Measurements from ENCODE around the gene C1orf56. TPM values are rescaled to one million over a fixed set of nuclear protein-coding genes. Genes with fewer than 3 reads are reported as not detected.
A peak's percentile ranks its signal among the peaks of the same experiment; 100 is the strongest.

Gene C1orf56
- total and polyA plus RNA-seq, 10 donors = 1.4 to 5.5 (median 2.8) TPM

DNA sequence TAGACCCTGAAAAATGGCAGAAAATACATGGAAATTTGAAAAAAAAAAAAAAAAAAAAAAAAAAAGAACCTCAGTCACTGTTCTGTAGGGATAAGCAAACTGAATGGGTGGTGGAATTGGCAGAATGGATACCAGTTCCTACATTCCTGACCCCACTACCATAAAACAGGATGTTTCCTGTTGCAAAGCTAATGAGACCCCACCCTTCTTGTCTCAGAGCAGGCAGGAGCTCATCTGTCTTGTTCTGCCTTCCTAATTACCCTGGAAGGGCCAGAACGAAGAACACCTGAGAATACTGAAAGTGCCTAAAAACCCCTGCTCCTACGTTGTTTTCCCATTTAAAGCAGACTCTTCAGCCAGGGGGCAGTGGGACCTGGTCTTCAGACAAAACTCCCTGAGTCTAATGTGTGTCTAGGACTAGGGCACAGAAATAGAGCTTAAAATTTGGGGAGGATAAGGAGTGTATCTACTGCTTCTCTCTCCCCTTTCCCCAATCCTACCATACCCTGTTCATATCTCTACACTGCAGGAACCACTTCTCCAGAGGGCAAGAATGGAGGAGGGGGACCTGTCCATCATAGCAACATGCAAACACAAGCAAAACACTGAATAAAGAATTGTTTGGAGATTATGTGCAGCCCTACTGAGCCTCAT, 3.9 kb downstream of the C1orf56 start:
- 77 to 86% (median 83%) methylated on average over 2 of the region's 2 CpGs for whole genome bisulfite sequencing, 5 donors
- no peaks in the 10 kb centered on the region for H3K9me3 ChIP-seq
- no peak for DNase-seq
- H3K27me3 ChIP-seq (replicated peaks in 1 of 7) = no peaks in the 10 kb centered on the region
- H3K4me1 ChIP-seq = peaks cover 23 to 96% (median 58%) of the 10 kb centered on the region in 6 donors
- intact Hi-C loops (cut with DNase I; ENCODE audit: low total_unique reads) = no loop called here
- TF ChIP-seq POLR2A (IDR thresholded peaks at IDR 0.05) (no peak), POLR2AphosphoS5 (IDR thresholded peaks at IDR 0.05) (peak in 1 of 3 donors; percentile 62)
- TF ChIP-seq, protein P1, sequence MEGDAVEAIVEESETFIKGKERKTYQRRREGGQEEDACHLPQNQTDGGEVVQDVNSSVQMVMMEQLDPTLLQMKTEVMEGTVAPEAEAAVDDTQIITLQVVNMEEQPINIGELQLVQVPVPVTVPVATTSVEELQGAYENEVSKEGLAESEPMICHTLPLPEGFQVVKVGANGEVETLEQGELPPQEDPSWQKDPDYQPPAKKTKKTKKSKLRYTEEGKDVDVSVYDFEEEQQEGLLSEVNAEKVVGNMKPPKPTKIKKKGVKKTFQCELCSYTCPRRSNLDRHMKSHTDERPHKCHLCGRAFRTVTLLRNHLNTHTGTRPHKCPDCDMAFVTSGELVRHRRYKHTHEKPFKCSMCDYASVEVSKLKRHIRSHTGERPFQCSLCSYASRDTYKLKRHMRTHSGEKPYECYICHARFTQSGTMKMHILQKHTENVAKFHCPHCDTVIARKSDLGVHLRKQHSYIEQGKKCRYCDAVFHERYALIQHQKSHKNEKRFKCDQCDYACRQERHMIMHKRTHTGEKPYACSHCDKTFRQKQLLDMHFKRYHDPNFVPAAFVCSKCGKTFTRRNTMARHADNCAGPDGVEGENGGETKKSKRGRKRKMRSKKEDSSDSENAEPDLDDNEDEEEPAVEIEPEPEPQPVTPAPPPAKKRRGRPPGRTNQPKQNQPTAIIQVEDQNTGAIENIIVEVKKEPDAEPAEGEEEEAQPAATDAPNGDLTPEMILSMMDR (IDR thresholded peaks at IDR 0.05 in 8 of 11, conservative IDR thresholded peaks at IDR 0.05 in 3 of 11) = no peak
- peak overlapping the region in 3 of 8 donors; percentile 30 to 99 (median 30) for H3K27ac ChIP-seq
- peaks cover 15 to 68% (median 51%) of the 10 kb centered on the region in 6 donors for H3K36me3 ChIP-seq
- H3K4me3 ChIP-seq = no peak overlapping the region

DNA sequence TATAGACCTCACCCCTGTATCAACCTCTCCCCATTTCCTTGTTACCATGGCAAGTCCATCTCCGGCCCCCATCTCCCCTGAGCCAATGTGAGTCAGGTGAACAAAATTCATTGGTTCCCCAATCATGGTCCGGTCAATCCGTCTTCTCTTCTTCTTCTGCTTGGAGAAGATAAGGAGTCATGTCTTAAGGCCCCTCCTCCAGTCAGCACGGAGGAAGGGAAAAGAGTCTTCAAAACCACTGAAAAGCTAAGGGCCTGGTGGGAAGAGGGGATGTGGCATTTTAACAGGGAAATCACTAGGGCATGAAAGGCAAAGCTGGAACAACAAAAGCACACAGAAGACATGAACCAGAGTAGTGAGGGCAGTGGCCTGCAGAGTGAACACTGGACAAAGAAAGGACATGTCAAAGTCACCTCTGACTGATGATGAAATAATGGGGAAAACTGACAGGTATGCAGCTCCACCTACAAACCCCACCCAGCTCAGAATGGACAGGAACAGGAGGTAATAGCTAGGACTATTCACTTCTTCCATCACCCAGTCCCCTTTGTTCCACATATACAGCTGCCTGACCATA, 7.5 kb downstream of the C1orf56 start:
- WGBS, 5 donors = 84 to 92% (median 87%) methylated on average over 4 of the region's 4 CpGs

DNA sequence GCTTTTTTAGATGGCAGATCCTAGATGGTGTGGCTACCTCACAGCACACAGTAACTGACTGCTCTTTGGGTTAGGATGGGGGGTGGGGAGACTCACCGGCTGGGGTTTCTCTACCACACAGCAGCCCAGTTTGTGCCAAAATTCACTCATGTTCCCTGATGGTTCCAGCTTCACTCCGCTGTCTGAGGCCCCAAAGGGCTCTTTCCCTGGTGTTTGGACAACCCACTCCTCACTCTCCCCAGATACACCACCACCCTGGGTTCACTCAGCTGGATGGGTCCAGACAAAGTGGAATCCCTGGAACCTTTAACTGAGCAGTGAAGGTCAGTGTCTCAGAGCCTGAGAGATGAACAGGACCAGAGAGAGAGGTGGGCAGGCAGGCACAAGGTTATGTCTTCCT, 8.0 kb downstream of the C1orf56 start:
- DNase-seq = no peak
- Histone ChIP-seq H3K9me3 (no peaks in the 10 kb centered on the region), H3K27ac (peak overlapping the region; percentile 76 to 99 (median 96)), H3K27me3 (replicated peaks in 1 of 7) (no peaks in the 10 kb centered on the region), H3K4me3 (peak overlapping the region in 7 of 8 donors; percentile 70 to 93 (median 86)), H3K4me1 (peaks cover 26 to 88% (median 60%) of the 10 kb centered on the region in 6 donors), H3K36me3 (peaks cover 15 to 68% (median 51%) of the 10 kb centered on the region in 6 donors)
- WGBS, 5 donors = 38 to 92% (median 46%) methylated on average over 1 to 2 of the region's 2 CpGs
- intact Hi-C loops (cut with DNase I; ENCODE audit: low total_unique reads) = no loop called here
- no peak for TF ChIP-seq POLR2AphosphoS5 (IDR thresholded peaks at IDR 0.05)
- TF ChIP-seq, protein P1 (IDR thresholded peaks at IDR 0.05 in 8 of 11, conservative IDR thresholded peaks at IDR 0.05 in 3 of 11) = no peak
- no peak for TF ChIP-seq POLR2A (IDR thresholded peaks at IDR 0.05)

More for the DNA sequence above, 7.5 kb downstream of the C1orf56 start:
- peaks cover 15 to 73% (median 51%) of the 10 kb centered on the region in 6 donors for H3K36me3 ChIP-seq
- intact Hi-C loops (cut with DNase I; ENCODE audit: low total_unique reads) = no loop called here
- TF ChIP-seq POLR2AphosphoS5 (IDR thresholded peaks at IDR 0.05) (no peak), POLR2A (IDR thresholded peaks at IDR 0.05) (no peak)
- TF ChIP-seq, protein P1 (IDR thresholded peaks at IDR 0.05 in 8 of 11, conservative IDR thresholded peaks at IDR 0.05 in 3 of 11) = no peak
- peak overlapping the region; percentile 76 to 99 (median 96) for H3K27ac ChIP-seq
- no peaks in the 10 kb centered on the region for H3K27me3 ChIP-seq (replicated peaks in 1 of 7)
- no peaks in the 10 kb centered on the region for H3K9me3 ChIP-seq
- no peak for DNase-seq
- H3K4me1 ChIP-seq = peaks cover 26 to 88% (median 57%) of the 10 kb centered on the region in 6 donors
- H3K4me3 ChIP-seq = peak overlapping the region in 6 of 8 donors; percentile 70 to 93 (median 82)

DNA sequence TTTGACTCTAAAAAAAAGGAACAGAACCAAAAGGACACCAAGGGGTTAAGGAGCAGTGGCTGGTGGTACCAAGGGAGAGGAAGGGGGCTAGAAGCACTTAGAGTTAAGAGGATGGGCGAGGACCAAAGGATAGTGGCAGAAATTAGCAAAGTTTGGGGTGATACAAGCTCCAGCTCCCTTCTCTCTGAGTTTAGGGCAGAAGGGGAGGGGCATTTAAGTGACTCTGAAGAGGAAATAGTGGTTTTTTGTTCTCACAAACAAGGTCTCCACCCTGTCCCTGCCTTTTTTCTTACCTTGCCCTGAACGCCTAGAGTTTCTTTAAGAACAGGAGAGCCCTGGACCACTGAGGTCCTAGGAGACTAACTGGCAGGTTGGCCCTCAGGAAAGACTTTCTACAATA, 8.6 kb downstream of the C1orf56 start:
- TF ChIP-seq, protein P1 (IDR thresholded peaks at IDR 0.05 in 8 of 11, conservative IDR thresholded peaks at IDR 0.05 in 3 of 11) = no peak
- TF ChIP-seq POLR2A (IDR thresholded peaks at IDR 0.05) (no peak), POLR2AphosphoS5 (IDR thresholded peaks at IDR 0.05) (peak in 1 of 3 donors; percentile 53)
- Histone ChIP-seq H3K4me1 (peaks cover 26 to 88% (median 61%) of the 10 kb centered on the region in 6 donors), H3K27ac (peak overlapping the region; percentile 76 to 99 (median 96)), H3K36me3 (peaks cover 15 to 62% (median 50%) of the 10 kb centered on the region in 6 donors), H3K9me3 (no peaks in the 10 kb centered on the region), H3K4me3 (peak overlapping the region; percentile 24 to 93 (median 82)), H3K27me3 (replicated peaks in 1 of 7) (no peaks in the 10 kb centered on the region)
- intact Hi-C loops (cut with DNase I; ENCODE audit: low total_unique reads) = no loop called here
- 11 to 21% (median 18%) methylated on average over 2 of the region's 2 CpGs for WGBS, 5 donors
- DNase-seq = no peak

Measured in spleen (tissue), 11 donors.